GM21367 (cell line): ENCODE results near the gene NGLY1.

ENCODE experiments used
- ATAC-seq: cut with Tn5 transposase; IDR thresholded peaks from one replicate; pipeline ENCODE4 v1.9.1; 2021; ENCODE audit not compliant: unreplicated experiment

Gene NGLY1

GRCh38 chr3:25713341-25713985, 69.8 kb downstream of the NGLY1 start:
- ATAC-seq: no peak

- no peak for ATAC-seq
Observed at GRCh38 chr3:25711090-25711489, 72.2 kb downstream of the NGLY1 start.

GRCh38 chr3:25708036-25708435, 75.2 kb downstream of the NGLY1 start:
- ATAC-seq: no peak

GRCh38 chr3:25707268-25707926, 75.8 kb downstream of the NGLY1 start:
- ATAC-seq: no peak

GRCh38 chr3:25706213-25706612, 77.0 kb downstream of the NGLY1 start:
- no peak for ATAC-seq

GRCh38 chr3:25697553-25697952, 85.7 kb downstream of the NGLY1 start:
- ATAC-seq: no peak

- ATAC-seq: no peak
Observed at GRCh38 chr3:25695731-25696420, 87.4 kb downstream of the NGLY1 start.

GRCh38 chr3:25693238-25693637, 90.0 kb downstream of the NGLY1 start:
- ATAC-seq: no peak

- no peak for ATAC-seq
Observed at GRCh38 chr3:25692341-25692740, 90.9 kb downstream of the NGLY1 start.

- ATAC-seq: no peak
Observed at GRCh38 chr3:25690768-25691533, 92.3 kb downstream of the NGLY1 start.

- no peak for ATAC-seq
Observed at GRCh38 chr3:25689226-25689625, 94.0 kb downstream of the NGLY1 start.

- no peak for ATAC-seq
Observed at GRCh38 chr3:25687742-25688141, 95.5 kb downstream of the NGLY1 start.

- no peak for ATAC-seq
Observed at GRCh38 chr3:25686766-25687165, 96.5 kb downstream of the NGLY1 start.

GRCh38 chr3:25683882-25684281, 99.4 kb downstream of the NGLY1 start:
- no peak for ATAC-seq

GRCh38 chr3:25683410-25683809, 99.8 kb downstream of the NGLY1 start:
- no peak for ATAC-seq

GRCh38 chr3:25679642-25680302, 103.5 kb downstream of the NGLY1 start:
- no peak for ATAC-seq

- ATAC-seq: no peak
Observed at GRCh38 chr3:25679166-25679565, 104.1 kb downstream of the NGLY1 start.

- no peak for ATAC-seq
Observed at GRCh38 chr3:25678581-25678980, 104.7 kb downstream of the NGLY1 start.

- no peak for ATAC-seq
Observed at GRCh38 chr3:25677121-25677520, 106.1 kb downstream of the NGLY1 start.

GRCh38 chr3:25674670-25675069, 108.6 kb downstream of the NGLY1 start:
- no peak for ATAC-seq

GRCh38 chr3:25673738-25674298, 109.4 kb downstream of the NGLY1 start:
- no peak for ATAC-seq
